Esophagus squamous epithelium (tissue), 5 donors: Measurements from ENCODE around the gene THADA. TPM values are rescaled to one million over a fixed set of nuclear protein-coding genes. Genes with fewer than 3 reads are reported as not detected.
A peak's percentile ranks its signal among the peaks of the same experiment; 100 is the strongest.

Experiments used
- DNase-seq: peaks from one replicate; lab custom pipeline; 2025; lab: John Stamatoyannopoulos, UW
- H3K27ac ChIP-seq, 4 donors: fragments of 200-600 bp; sonication (generic); one replicate each; pipeline ENCODE4 v1.5.1; 2016 to 2019; ENCODE audit warnings: mild to moderate bottlenecking in 1 of 4
- H3K27me3 ChIP-seq, 4 donors: fragments of 200-600 bp; sonication (generic); 1 replicate in 3 of 4; 2 replicates in 1 of 4; pipeline versions ENCODE4 v1.5.1 to v1.6.0; 2017 to 2021; ENCODE audit warnings: antibody characterized with exemption in 1 of 4
- H3K36me3 ChIP-seq, 3 donors: fragments of 200-600 bp; sonication (generic); one replicate each; pipeline ENCODE4 v1.5.1; 2016 to 2019
- H3K4me1 ChIP-seq, 3 donors: fragments of 200-600 bp; sonication (generic); one replicate each; pipeline ENCODE4 v1.5.1; 2017 to 2019
- H3K4me3 ChIP-seq, 4 donors: fragments of 200-600 bp; sonication (generic); 1 replicate in 3 of 4; 2 replicates in 1 of 4; pipeline ENCODE4 v1.5.1; 2016 to 2019; ENCODE audit warnings: mild to moderate bottlenecking in 2 of 4, moderate library complexity in 1 of 4
- H3K9me3 ChIP-seq, 3 donors: fragments of 200-600 bp; sonication (generic); one replicate each; pipeline ENCODE4 v1.5.1; 2016 to 2019
- POLR2A ChIP-seq, 4 donors: fragments of 450-650 bp; IDR thresholded peaks; one replicate each; pipeline ENCODE4 v1.6.1; 2017; ENCODE audit warnings: antibody characterized with exemption in 4 of 4, mild to moderate bottlenecking in 4 of 4, moderate library complexity in 3 of 4
- WGBS, 2 donors: methylation state at CpG; one replicate each; pipeline ENCODE4 v1.1.5; 2018; 5-methylcytosine and 5-hydroxymethylcytosine counted together
- intact Hi-C: fragments of 100-400 bp; cut with DNase I; formaldehyde crosslinking; loops from one replicate; pipeline ENCODE4 v1.15.0; 2022
- total RNA-seq, 4 donors: library from RNA; depleted of rRNA; stranded (reverse); fragments of >200 nt; gene quantifications; one replicate each; pipeline ENCODE4 v1.1.0, GENCODE V29; 2016
- TF ChIP-seq, protein P1 (sequence below), 6 experiments: fragments of 450-650 bp in 4 of 6; fragments of 200-600 bp in 2 of 6; sonication (generic) in 2 of 6; IDR thresholded peaks; one replicate each; pipeline ENCODE4 v1.5.1; 2016 to 2019; ENCODE audit warnings: antibody characterized with exemption in 6 of 6, mild to moderate bottlenecking in 4 of 6, moderate library complexity in 4 of 6
- donor health status: DM: yes; HTN: yes; CAD: no.

THADA gene
- total RNA-seq, 4 donors from 2014 or later = 14.0 to 32.2 (median 21.0) TPM

GRCh38 chr2:43294973-43295603 is 300.8 kb downstream of the THADA start:
- H3K27ac ChIP-seq = peak overlapping the region in 3 of 4 donors; percentile 13 to 74 (median 34)
- no peaks in the 10 kb centered on the region for H3K9me3 ChIP-seq
- WGBS, 2 donors = 92% methylated on average over 5 of the region's 5 CpGs
- TF ChIP-seq POLR2A (IDR thresholded peaks at IDR 0.05) = no peak
- TF ChIP-seq, protein P1, sequence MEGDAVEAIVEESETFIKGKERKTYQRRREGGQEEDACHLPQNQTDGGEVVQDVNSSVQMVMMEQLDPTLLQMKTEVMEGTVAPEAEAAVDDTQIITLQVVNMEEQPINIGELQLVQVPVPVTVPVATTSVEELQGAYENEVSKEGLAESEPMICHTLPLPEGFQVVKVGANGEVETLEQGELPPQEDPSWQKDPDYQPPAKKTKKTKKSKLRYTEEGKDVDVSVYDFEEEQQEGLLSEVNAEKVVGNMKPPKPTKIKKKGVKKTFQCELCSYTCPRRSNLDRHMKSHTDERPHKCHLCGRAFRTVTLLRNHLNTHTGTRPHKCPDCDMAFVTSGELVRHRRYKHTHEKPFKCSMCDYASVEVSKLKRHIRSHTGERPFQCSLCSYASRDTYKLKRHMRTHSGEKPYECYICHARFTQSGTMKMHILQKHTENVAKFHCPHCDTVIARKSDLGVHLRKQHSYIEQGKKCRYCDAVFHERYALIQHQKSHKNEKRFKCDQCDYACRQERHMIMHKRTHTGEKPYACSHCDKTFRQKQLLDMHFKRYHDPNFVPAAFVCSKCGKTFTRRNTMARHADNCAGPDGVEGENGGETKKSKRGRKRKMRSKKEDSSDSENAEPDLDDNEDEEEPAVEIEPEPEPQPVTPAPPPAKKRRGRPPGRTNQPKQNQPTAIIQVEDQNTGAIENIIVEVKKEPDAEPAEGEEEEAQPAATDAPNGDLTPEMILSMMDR (IDR thresholded peaks at IDR 0.05) = no peak
- H3K27me3 ChIP-seq = no peaks in the 10 kb centered on the region
- DNase-seq = no peak
- H3K36me3 ChIP-seq = peaks cover 4 to 24% (median 6%) of the 10 kb centered on the region in 3 donors
- peaks cover 11 to 23% (median 23%) of the 10 kb centered on the region in 3 donors for H3K4me1 ChIP-seq
- H3K4me3 ChIP-seq = no peak overlapping the region
- intact Hi-C loops = no loop called here

DNA sequence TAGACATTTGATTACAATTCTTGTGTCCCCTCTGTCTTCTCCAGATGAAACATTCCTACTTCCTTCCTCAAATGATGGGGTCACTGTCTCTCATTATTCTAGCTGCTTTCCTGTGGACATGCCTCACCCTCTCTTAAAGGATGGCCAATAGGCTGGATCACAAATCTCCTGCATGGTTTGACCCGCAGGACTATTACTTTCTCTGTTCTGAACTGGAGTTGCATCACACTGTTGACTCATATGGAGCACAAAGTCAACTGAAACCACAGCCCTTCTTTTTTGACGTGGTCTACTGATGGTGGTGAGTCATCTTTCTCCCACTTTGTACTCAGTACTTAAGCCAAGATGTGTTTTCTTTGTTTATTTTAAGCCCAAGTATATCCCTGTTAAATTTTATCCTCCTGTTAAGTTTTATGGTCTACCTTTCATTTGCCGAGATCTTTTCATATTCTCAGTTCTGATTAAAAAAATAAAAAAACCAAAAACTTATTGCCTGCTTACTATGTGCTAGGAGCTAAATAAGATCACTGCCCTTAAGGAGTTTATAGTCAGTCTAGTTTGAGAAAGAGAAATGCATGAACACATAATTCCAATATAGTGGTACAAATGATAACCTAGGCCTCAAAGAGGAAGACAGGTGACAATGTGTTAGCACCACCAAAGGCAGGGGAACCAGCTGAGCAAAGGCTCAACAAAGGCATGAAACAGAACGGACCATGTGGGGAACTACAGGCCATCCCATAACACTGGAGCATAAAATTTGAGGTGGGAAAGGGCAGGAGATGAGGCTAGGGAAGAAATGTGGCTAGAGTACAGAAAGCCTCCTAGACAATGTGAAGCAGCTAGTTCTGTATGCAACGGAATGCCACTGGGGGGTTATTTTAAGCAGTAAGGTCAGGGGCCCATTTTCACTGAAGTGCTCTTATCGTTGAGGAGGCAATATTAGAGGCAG is 301.8 kb downstream of the THADA start:
- 40 to 46% methylated on average over 6 of the region's 6 CpGs for WGBS, 2 donors
- no peak for TF ChIP-seq POLR2A (IDR thresholded peaks at IDR 0.05)
- TF ChIP-seq, protein P1 (IDR thresholded peaks at IDR 0.05) = no peak
- H3K4me3 ChIP-seq = no peak overlapping the region
- H3K27me3 ChIP-seq = no peaks in the 10 kb centered on the region
- H3K4me1 ChIP-seq = peaks cover 11 to 23% (median 22%) of the 10 kb centered on the region in 3 donors
- no peak for DNase-seq
- intact Hi-C loops = no loop called here
- H3K9me3 ChIP-seq = no peaks in the 10 kb centered on the region
- peak overlapping the region; percentile 51 to 82 (median 71) for H3K27ac ChIP-seq
- peaks cover 4 to 24% (median 6%) of the 10 kb centered on the region in 3 donors for H3K36me3 ChIP-seq

GRCh38 chr2:43292851-43293743 is 302.7 kb downstream of the THADA start:
- DNase-seq = no peak
- Histone ChIP-seq H3K36me3 (peaks cover 4 to 28% (median 6%) of the 10 kb centered on the region in 3 donors), H3K9me3 (no peaks in the 10 kb centered on the region), H3K4me3 (no peak overlapping the region), H3K4me1 (peaks cover 11 to 23% (median 22%) of the 10 kb centered on the region in 3 donors), H3K27me3 (no peaks in the 10 kb centered on the region), H3K27ac (peak overlapping the region in 3 of 4 donors; percentile 68 to 82 (median 74))
- no peak for TF ChIP-seq POLR2A (IDR thresholded peaks at IDR 0.05)
- TF ChIP-seq, protein P1 (IDR thresholded peaks at IDR 0.05) = no peak
- 78 to 90% methylated on average over 7 to 11 of the region's 11 CpGs for WGBS, 2 donors
- intact Hi-C loops = no loop called here

DNA sequence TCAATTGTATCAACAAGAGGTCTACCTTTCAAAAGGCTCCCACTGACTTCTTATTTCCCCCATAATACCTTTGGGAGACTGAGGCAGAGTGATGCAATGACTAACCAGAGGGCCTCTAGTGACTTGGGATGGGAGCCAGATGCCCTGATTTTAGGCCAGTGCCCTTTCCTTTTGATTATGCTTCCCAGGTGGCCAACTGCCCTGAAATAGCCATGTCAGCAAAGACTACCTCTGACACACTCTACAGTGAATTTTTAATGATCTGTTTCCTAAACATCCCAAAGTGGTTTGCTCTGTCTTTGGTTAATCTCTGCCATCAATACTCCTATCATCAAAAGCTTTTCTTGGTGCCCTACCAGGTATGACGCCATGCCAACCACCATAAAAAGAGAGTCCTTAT is 303.5 kb downstream of the THADA start:
- Histone ChIP-seq H3K27ac (no peak overlapping the region), H3K4me3 (no peak overlapping the region), H3K4me1 (peaks cover 11 to 23% (median 22%) of the 10 kb centered on the region in 3 donors), H3K9me3 (no peaks in the 10 kb centered on the region), H3K27me3 (no peaks in the 10 kb centered on the region), H3K36me3 (peaks cover 4 to 36% (median 6%) of the 10 kb centered on the region in 3 donors)
- intact Hi-C loops = no loop called here
- TF ChIP-seq POLR2A (IDR thresholded peaks at IDR 0.05) = no peak
- TF ChIP-seq, protein P1 (IDR thresholded peaks at IDR 0.05) = no peak
- no peak for DNase-seq
- WGBS, 2 donors = 90 to 100% methylated on average over 1 of the region's 1 CpG
